Fibroblast of the aortic adventitia (primary cell): ENCODE data around the gene MGAT1. TPM values are rescaled to one million over a fixed set of nuclear protein-coding genes. Genes with fewer than 3 reads are reported as not detected.

ENCODE experiments used
- DNase-seq: peaks from one replicate; pipeline ENCODE4 v3.0.0-alpha.2; 2010; ENCODE audit warnings: low read depth
- H3K4me3 ChIP-seq: 2 replicates; pipeline ENCODE4 v1.5.1; 2011; ENCODE audit warnings: low read depth, mild to moderate bottlenecking, control low read depth, low read length, moderate library complexity
- CTCF ChIP-seq: IDR thresholded peaks from 2 replicates; pipeline ENCODE4 v1.5.1; 2011; ENCODE audit warnings: mild to moderate bottlenecking, low read length, control low read depth, inconsistent platforms; ENCODE audit not compliant: insufficient read depth
- total RNA-seq: library from RNA; depleted of rRNA; stranded (reverse); fragments of >200 nt; gene quantifications from 2 replicates; pipeline ENCODE4 v1.2.3, GENCODE V29; 2012; ENCODE audit warnings: low replicate concordance

MGAT1 gene
- total RNA-seq, 1 donor: 79.4 TPM

GRCh38 chr5:180823940-180824629, 21.5 kb upstream of the MGAT1 start:
- DNase-seq: no peak
- H3K4me3 ChIP-seq: no peak overlapping the region
- no peak for TF ChIP-seq CTCF

DNA sequence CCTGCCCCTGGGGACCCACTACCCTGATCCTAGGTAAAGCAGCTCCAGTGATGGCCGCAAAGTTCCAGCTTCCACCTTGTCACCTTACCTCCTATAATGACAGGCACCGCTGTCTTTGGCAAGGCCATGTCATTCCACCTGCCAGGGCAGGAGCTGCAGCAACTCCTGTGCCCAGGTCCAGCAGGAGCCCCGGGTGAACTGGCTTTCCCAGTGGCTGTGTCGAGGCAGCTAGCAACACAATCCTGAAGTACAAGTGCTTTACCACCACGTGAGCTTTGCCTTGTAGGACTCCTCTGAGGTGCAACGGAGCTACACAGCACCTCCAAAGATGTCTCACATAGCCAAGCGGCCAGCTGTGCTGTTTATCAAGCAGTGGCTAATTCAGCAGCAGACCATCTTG, 20.7 kb upstream of the MGAT1 start:
- no peak overlapping the region for H3K4me3 ChIP-seq
- TF ChIP-seq CTCF: no peak
- DNase-seq: no peak

GRCh38 chr5:180821538-180821937, 18.9 kb upstream of the MGAT1 start:
- TF ChIP-seq CTCF: no peak
- no peak overlapping the region for H3K4me3 ChIP-seq
- no peak for DNase-seq

DNA sequence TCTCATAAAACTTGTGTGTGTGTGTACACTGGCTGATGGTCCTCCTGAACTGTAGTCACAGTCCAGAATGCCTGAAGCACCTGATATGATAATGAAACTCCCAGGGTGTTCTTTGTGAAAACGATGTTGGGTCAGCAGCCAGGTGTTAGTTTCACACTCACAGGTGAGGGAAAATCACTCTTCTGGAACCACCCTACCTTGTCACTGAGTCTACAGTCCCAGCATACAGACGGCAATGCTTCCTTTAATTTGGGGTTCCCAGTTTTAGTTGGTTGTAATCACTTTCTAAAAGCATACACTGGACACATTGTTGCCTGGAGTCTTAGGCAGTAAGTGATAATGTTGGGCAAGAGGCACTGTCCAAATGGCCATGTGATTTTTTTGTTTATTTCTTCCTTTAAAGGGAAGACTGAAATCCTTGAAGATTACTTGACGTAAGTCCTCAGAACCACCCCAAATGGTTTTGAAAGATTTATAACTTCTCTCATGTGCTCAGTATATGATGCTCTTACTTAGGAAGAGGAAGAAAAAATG, 18.2 kb upstream of the MGAT1 start:
- DNase-seq: peak; percentile 35
- no peak for TF ChIP-seq CTCF
- H3K4me3 ChIP-seq: no peak overlapping the region

DNA sequence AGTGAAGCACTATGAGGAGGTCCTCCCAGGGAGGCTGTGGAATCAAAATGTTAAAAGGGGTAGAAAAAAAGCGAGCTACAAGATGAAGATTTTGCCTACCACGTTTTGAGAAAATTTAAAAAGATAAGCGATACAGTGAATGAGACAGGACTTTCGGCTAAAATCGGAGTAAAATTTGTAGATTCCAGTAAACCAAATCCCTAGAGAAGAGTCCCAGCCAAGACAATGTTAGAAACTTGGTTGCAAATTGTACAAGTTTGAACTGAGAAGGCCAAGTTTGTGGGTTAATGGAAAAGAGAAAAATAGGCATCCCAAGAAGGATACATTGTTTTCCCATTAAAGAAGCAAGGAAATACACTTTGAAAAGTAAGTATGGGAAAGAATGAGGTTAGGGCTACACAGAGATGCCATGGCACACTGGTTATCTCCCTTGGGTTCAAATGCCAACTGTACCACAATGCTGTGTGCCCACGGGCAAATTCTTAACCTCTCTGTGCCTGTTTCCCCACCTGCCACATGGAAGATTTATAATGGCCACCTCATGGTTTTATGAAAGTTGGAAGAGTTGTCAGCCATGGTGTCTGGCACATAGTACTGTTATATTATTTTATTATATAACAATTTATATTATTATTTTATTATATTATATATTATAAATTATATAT, 16.2 kb upstream of the MGAT1 start:
- DNase-seq: peak; percentile 53
- no peak overlapping the region for H3K4me3 ChIP-seq
- no peak for TF ChIP-seq CTCF

DNA sequence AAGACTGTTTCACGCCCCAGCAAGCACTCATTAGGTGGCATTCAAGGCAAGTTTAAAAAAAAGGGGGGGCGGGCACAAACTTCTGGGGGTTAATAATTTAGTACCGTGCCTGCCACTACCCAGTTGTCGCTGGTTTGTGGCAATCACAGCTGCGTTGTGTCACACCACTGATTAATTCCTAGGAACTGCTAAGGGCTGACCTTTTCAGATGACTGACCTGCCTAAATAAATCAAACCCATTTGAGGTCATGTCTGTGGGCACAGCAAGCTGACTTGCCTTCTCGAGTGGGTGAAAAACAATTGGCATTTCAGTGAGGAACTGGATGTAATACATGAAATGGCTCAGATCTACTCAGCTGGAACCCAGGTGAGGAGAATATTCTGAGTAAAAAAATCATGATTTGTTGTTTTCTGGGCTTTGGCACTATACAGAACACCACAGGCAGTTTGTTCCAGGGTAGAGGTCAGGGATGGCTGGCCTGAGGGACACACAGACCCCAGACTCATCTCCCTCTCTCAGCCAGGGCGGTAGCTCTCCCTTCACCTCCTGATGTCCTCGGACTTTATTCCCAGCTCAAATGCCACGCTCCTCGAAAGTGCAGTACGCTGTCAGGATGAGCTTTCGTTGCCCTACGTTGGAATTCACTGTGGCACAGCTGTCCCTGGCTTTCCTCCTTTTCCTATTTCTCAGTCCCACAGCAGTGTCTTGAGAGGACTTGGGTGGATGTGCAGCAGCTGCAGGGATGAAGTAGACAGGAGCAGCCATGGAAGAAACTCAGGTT, 15.5 kb upstream of the MGAT1 start:
- H3K4me3 ChIP-seq: no peak overlapping the region
- TF ChIP-seq CTCF: no peak
- no peak for DNase-seq
